Pancreas (tissue), 10 donors: ENCODE measurements around the gene TMCC3. TPM values are rescaled to one million over a fixed set of nuclear protein-coding genes. Genes with fewer than 3 reads are reported as not detected.
A peak's percentile ranks its signal among the peaks of the same experiment; 100 is the strongest.
"Not testable (repeated sequence)": the region's sequence is repeated elsewhere in the genome, so short reads cannot be mapped to it uniquely, and the experiment has no call there.

Experiments
- ATAC-seq, 4 donors: fragments of 200-7000 bp; cut with Tn5 transposase; one replicate each; pipeline versions ENCODE4 v1.8.0 to v1.9.1; 2020; ENCODE audit warnings: mild to moderate bottlenecking in 4 of 4, moderate library complexity in 4 of 4
- DNase-seq, 6 donors: peaks; one replicate each; pipeline ENCODE4 v3.0.0-alpha.2; 2020
- FAIRE-seq: peaks from 2 replicates; lab custom pipeline; 2012; peaks lifted over from hg19 to GRCh38; lab: Jason Lieb, UNC
- H3K27ac ChIP-seq, 4 donors: fragments of 200-600 bp; sonication (generic); 1 replicate in 3 of 4; 2 replicates in 1 of 4; pipeline versions ENCODE4 v1.5.0 to v1.8.0; 2020
- H3K27me3 ChIP-seq, 4 donors: fragments of 200-600 bp; one replicate each; pipeline ENCODE4 v1.8.0; 2021
- H3K36me3 ChIP-seq, 3 donors: fragments of 200-600 bp; sonication (generic) in 1 of 3; one replicate each; pipeline versions ENCODE4 v1.5.0 to v1.8.0; 2020 to 2021
- H3K4me1 ChIP-seq, 3 donors: fragments of 200-600 bp; one replicate each; pipeline ENCODE4 v1.8.0; 2021
- H3K4me3 ChIP-seq, 4 donors: fragments of 200-600 bp; sonication (generic) in 2 of 4; one replicate each; pipeline versions ENCODE4 v1.5.0 to v1.8.0; 2020 to 2021
- H3K9me3 ChIP-seq, 4 donors: fragments of 200-600 bp; one replicate each; pipeline ENCODE4 v1.8.0; 2021
- CTCF ChIP-seq, 4 donors: fragments of 200-600 bp; sonication (generic) in 3 of 4; IDR thresholded peaks; one replicate each; pipeline versions ENCODE4 v1.5.0 to v1.8.0; 2021; ENCODE audit warnings: antibody characterized with exemption in 4 of 4
- WGBS, 2 donors: extraction: QIAGEN DNeasy Blood & Tissue Kit; methylation state at CpG; one replicate each; pipeline ENCODE4 v1.1.7; 2013; 5-methylcytosine and 5-hydroxymethylcytosine counted together
- intact Hi-C, 3 donors: fragments of 100-400 bp; cut with DNase I; formaldehyde crosslinking; loops; one replicate each; pipeline versions ENCODE4 v1.11.1 to v1.14.2; 2022
- polyA plus RNA-seq, 2 donors: library from polyadenylated mRNA; stranded (reverse); fragments of 200-250 nt; gene quantifications; one replicate each; pipeline ENCODE4 v1.2.3, GENCODE V29; 2013
- total RNA-seq, 6 donors: library from RNA; stranded (reverse); fragmentation: NEBNext Ultra II Directional in 4 of 6; extraction: Animal tissue kit (Norgen Biotek cat#: 25700) in 4 of 6; gene quantifications; one replicate each; pipeline versions ENCODE4 v1.2.1 to v1.2.4, GENCODE V29; 2021 to 2023
- donor health status: healthy with polysubstance abuse.
- donor health status: DM: no; HTN: no; CAD: no; lungs with moderate emphysema.
- donor health status: DM: no; HTN: no; CAD: no.
- donor health status: control.
- donor health status: control.
- donor health status: Bipolar disorder and iron deficiency.
- donor health status: DM: yes; HTN: yes; CAD: no.
- donor health status: DM: no; HTN: no; CAD: no.
- donor health status: DM: no; HTN: no; CAD: no.
- donor health status: DM: yes; HTN: yes; CAD: no.

The TMCC3 gene
- total and polyA plus RNA-seq, 8 donors = 1.0 to 6.9 (median 2.3) TPM

- Histone ChIP-seq H3K4me3 (peak overlapping the region in 2 of 4 donors; percentile 3 to 17), H3K4me1 (peaks cover 4 to 14% (median 8%) of the 10 kb centered on the region in 3 donors), H3K27ac (peak overlapping the region in 2 of 4 donors; percentile 25 to 38), H3K36me3 (no peaks in the 10 kb centered on the region), H3K9me3 (no peaks in the 10 kb centered on the region), H3K27me3 (no peaks in the 10 kb centered on the region)
- TF ChIP-seq CTCF (IDR thresholded peaks at IDR 0.05) = no peak
- WGBS, 2 donors = 16 to 17% methylated on average over 14 of the region's 14 CpGs
- ATAC-seq (peak; percentile 66 to 84 (median 82)), FAIRE-seq (no peak), DNase-seq (peak in 5 of 6 donors; percentile 38 to 65 (median 61))
- intact Hi-C loops = no loop called here
These were observed 34.8 kb downstream of the TMCC3 start for GRCh38 chr12:94615260-94616181.

DNA sequence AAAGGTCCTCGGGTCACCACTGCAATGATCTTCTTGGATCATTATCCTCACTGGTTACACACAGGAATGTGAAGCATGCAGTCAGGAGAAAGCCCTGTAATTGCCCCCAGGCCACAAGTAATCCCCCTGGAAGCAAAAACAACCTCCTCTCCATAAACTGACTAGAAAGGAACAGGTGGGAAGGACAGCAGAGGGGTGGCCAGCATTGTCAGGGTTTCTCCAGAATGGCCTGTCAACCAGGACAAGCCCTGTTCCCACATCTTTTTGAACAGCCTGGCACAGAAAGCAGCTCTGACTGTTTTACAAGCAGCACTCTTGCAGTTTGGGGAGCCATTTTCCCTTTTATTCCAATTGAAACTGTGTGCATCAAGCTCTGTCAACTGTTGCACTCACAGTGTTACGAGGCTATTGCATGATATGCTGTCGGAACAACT is 36.1 kb downstream of the TMCC3 start:
- Histone ChIP-seq H3K4me3 (no peak overlapping the region), H3K27me3 (no peaks in the 10 kb centered on the region), H3K27ac (no peak overlapping the region), H3K4me1 (peaks cover 4 to 14% (median 8%) of the 10 kb centered on the region in 3 donors), H3K9me3 (no peaks in the 10 kb centered on the region), H3K36me3 (no peaks in the 10 kb centered on the region)
- WGBS, 2 donors = 78 to 82% methylated on average over 3 of the region's 3 CpGs
- FAIRE-seq = no peak
- DNase-seq = no peak
- intact Hi-C loops = no loop called here
- TF ChIP-seq CTCF (IDR thresholded peaks at IDR 0.05) = no peak
- ATAC-seq = peak in 2 of 4 donors; percentile 16 to 28

DNA sequence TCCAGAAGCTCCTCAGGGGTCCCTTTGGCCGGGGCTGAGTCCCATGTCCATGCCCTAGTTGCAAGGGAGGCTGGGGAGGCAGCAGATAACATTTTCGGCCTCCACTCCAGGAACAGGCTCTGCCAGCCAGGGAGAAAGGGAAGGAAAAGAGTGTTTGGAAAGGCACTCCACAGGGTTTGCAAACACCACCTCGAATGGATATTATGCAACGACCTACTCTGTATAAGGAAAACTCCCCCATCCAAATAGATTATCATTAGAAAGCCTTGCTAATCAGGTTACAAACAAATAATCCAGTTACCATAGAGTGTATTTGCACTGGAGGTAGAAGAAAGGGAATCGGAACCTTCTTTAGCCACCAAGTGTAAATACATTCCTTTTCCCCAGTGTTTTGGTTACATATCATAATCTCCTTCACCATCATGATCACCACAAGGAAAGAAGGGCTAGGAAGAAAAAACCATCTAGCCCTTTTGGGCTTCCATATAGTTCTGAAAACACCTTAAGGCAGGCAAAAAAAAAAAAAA is 40.4 kb downstream of the TMCC3 start:
- H3K4me1 ChIP-seq = no peaks in the 10 kb centered on the region
- no peaks in the 10 kb centered on the region for H3K27me3 ChIP-seq
- WGBS, 2 donors = 33 to 40% methylated on average over 5 of the region's 5 CpGs
- TF ChIP-seq CTCF (IDR thresholded peaks at IDR 0.05) = no peak
- DNase-seq = no peak
- no peak overlapping the region for H3K4me3 ChIP-seq
- no peak overlapping the region for H3K27ac ChIP-seq
- no peaks in the 10 kb centered on the region for H3K9me3 ChIP-seq
- ATAC-seq = no peak
- intact Hi-C loops = no loop called here
- FAIRE-seq = no peak
- H3K36me3 ChIP-seq = no peaks in the 10 kb centered on the region

DNA sequence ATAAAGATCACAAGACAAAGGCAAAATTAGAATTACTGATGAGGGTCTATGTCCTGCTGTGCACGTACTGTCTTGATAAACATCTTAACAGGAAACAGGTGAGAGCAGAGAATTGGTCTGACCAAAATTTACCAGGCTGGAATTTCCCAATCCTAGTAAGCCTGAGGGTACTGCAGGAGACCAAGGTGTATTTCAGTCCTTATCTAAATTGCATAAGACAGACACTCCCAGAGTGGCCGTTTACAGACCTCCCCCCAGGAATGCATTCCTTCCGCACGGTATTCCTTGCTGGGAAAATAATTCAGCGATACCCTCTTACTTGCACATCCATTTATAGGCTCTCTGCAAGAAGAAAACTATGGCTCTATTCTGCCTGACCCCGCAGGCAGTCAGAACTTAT is 43.5 kb downstream of the TMCC3 start:
- FAIRE-seq, ATAC-seq, H3K27me3 ChIP-seq, H3K4me1 ChIP-seq, H3K9me3 ChIP-seq, intact Hi-C loops, H3K27ac ChIP-seq, H3K4me3 ChIP-seq, H3K36me3 ChIP-seq, DNase-seq: not testable (repeated sequence)
- WGBS, 2 donors = 87 to 97% methylated on average over 6 of the region's 6 CpGs

DNA sequence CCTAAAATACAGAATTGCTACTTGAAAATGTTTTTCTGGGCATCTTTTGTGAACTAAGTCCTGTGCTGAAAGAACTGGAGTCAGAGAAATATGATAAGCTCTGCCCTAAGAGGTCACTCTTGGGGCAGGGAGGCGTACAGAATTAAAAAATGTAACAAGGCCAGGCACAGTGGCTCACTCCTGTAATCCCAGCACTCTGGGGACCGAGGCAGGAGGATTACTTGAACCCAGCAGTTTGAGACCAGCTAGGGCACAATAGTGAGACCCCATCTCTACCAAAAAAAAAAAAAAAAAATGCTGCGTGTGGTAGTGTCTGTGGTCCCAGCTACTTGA is 46.0 kb downstream of the TMCC3 start:
- no peaks in the 10 kb centered on the region for H3K36me3 ChIP-seq
- 58 to 61% methylated on average over 3 of the region's 3 CpGs for WGBS, 2 donors
- intact Hi-C loops = no loop called here
- no peaks in the 10 kb centered on the region for H3K27me3 ChIP-seq
- no peaks in the 10 kb centered on the region for H3K9me3 ChIP-seq
- H3K4me3 ChIP-seq = no peak overlapping the region
- ATAC-seq = no peak
- TF ChIP-seq CTCF (IDR thresholded peaks at IDR 0.05) = no peak
- no peak overlapping the region for H3K27ac ChIP-seq
- H3K4me1 ChIP-seq = no peaks in the 10 kb centered on the region
- FAIRE-seq = no peak
- no peak for DNase-seq
